Adrenal gland (tissue), 5 donors: ENCODE data around the gene KLB.

Experiments used
- CTCF ChIP-seq, 6 experiments: fragments of 450-650 bp in 4 of 6; fragments of 200-600 bp in 2 of 6; sonication (generic) in 1 of 6; IDR thresholded peaks; 1 replicate in 5 of 6; 2 replicates in 1 of 6; pipeline versions ENCODE4 v1.5.1 to v1.8.0; 2016 to 2021; ENCODE audit warnings: antibody characterized with exemption in 6 of 6, mild to moderate bottlenecking in 2 of 6, moderate library complexity in 1 of 6
- POLR2A ChIP-seq, 2 donors: fragments of 450-650 bp; IDR thresholded peaks; one replicate each; pipeline ENCODE4 v1.6.1; 2017; ENCODE audit warnings: antibody characterized with exemption in 2 of 2, mild to moderate bottlenecking in 2 of 2, moderate library complexity in 1 of 2
- donor health status: DM: no; HTN: no; CAD: no.

GRCh38 chr4:39441593-39441992 lies 34.9 kb downstream of the KLB start:
- no peak for TF ChIP-seq POLR2A (IDR thresholded peaks at IDR 0.05)
- TF ChIP-seq CTCF (IDR thresholded peaks at IDR 0.05) = no peak
